GDM1 (cell line): ENCODE measurements around the gene FGD4.
A peak's percentile ranks its signal among the peaks of the same experiment; 100 is the strongest.

Source experiments
- DNase-seq: peaks from one replicate; lab custom pipeline; 2025; lab: John Stamatoyannopoulos, UW

The FGD4 gene

GRCh38 chr12:32407795-32408194, 8.4 kb downstream of the FGD4 start:
- DNase-seq = no peak

- DNase-seq = no peak
These were observed 14.1 kb downstream of the FGD4 start for GRCh38 chr12:32413412-32413811.

GRCh38 chr12:32418221-32418620, 18.9 kb downstream of the FGD4 start:
- no peak for DNase-seq

GRCh38 chr12:32418903-32419519, 19.7 kb downstream of the FGD4 start:
- no peak for DNase-seq

GRCh38 chr12:32419520-32419960, 20.2 kb downstream of the FGD4 start:
- peak; percentile 27 for DNase-seq

GRCh38 chr12:32420356-32420755, 21.0 kb downstream of the FGD4 start:
- DNase-seq = no peak

- no peak for DNase-seq
These were observed 24.2 kb downstream of the FGD4 start for GRCh38 chr12:32423559-32423958.

GRCh38 chr12:32431025-32431424, 31.7 kb downstream of the FGD4 start:
- DNase-seq = no peak

- no peak for DNase-seq
These were observed 36.8 kb downstream of the FGD4 start for GRCh38 chr12:32435921-32436705.

GRCh38 chr12:32437095-32437515, 37.7 kb downstream of the FGD4 start:
- DNase-seq = no peak

- DNase-seq = no peak
These were observed 40.9 kb downstream of the FGD4 start for GRCh38 chr12:32440120-32440865.

GRCh38 chr12:32443491-32443890, 44.1 kb downstream of the FGD4 start:
- no peak for DNase-seq

- DNase-seq = no peak
These were observed 45.5 kb downstream of the FGD4 start for GRCh38 chr12:32444895-32445294.

GRCh38 chr12:32445356-32445755, 46.0 kb downstream of the FGD4 start:
- no peak for DNase-seq

- DNase-seq = no peak
These were observed 47.2 kb downstream of the FGD4 start for GRCh38 chr12:32446316-32447119.

GRCh38 chr12:32448586-32448985, 49.2 kb downstream of the FGD4 start:
- peak; percentile 13 for DNase-seq

- DNase-seq = no peak
These were observed 51.0 kb downstream of the FGD4 start for GRCh38 chr12:32450363-32450762.

- no peak for DNase-seq
These were observed 51.4 kb downstream of the FGD4 start for GRCh38 chr12:32450768-32451167.

- no peak for DNase-seq
These were observed 52.5 kb downstream of the FGD4 start for GRCh38 chr12:32451816-32452215.

- no peak for DNase-seq
These were observed 54.7 kb downstream of the FGD4 start for GRCh38 chr12:32454075-32454474.

GRCh38 chr12:32454866-32455265, 55.5 kb downstream of the FGD4 start:
- DNase-seq = no peak

- peak; percentile 40 for DNase-seq
These were observed 56.3 kb downstream of the FGD4 start for GRCh38 chr12:32455607-32456071.
